Left ventricle myocardium superior (tissue), 1 donor: ENCODE measurements around the gene LMAN1. TPM values are rescaled to one million over a fixed set of nuclear protein-coding genes. Genes with fewer than 3 reads are reported as not detected.

Source experiments
- ATAC-seq: fragments of 200-7000 bp; cut with Tn5 transposase; one replicate; pipeline ENCODE4 v1.9.1; 2020; ENCODE audit warnings: mild to moderate bottlenecking, moderate library complexity
- DNase-seq: peaks from one replicate; pipeline ENCODE4 v3.0.0-alpha.2; 2020
- intact Hi-C: fragments of 100-400 bp; cut with micrococcal nuclease; formaldehyde crosslinking; loops from one replicate; pipeline ENCODE4 v1.11.0; 2022
- total RNA-seq: library from RNA; stranded (reverse); fragmentation: NEBNext Ultra II Directional; extraction: Animal tissue kit (Norgen Biotek cat#: 25700); gene quantifications from one replicate; pipeline ENCODE4 v1.2.1, GENCODE V29; 2021
- donor health status: DM: no; HTN: yes; CAD: no; lungs with severe emphysema.

LMAN1 gene
- total RNA-seq, 1 donor from 2014 or later = 53.6 TPM

GRCh38 chr18:59308938-59309260 is 50.2 kb downstream of the LMAN1 start:
- intact Hi-C loops = loop anchor here (5.0 kb wide), 1 partner anchor 93 kb away; no protein-coding TSS in a partner anchor
- DNase-seq (no peak), ATAC-seq (peak; percentile 68)

GRCh38 chr18:59308248-59308937 is 50.7 kb downstream of the LMAN1 start:
- intact Hi-C loops = loop anchor here (5.0 kb wide), 1 partner anchor 94 kb away; no protein-coding TSS in a partner anchor
- DNase-seq (peak; percentile 91), ATAC-seq (peak; percentile 100)

GRCh38 chr18:59306640-59307039 is 52.4 kb downstream of the LMAN1 start:
- ATAC-seq = no peak
- intact Hi-C loops = loop anchor here (5.0 kb wide), 1 partner anchor 96 kb away; no protein-coding TSS in a partner anchor
- DNase-seq = no peak

- ATAC-seq = no peak
- intact Hi-C loops = loop anchor here (5.0 kb wide), 1 partner anchor 97 kb away; no protein-coding TSS in a partner anchor
Observed at GRCh38 chr18:59305295-59305694, 53.8 kb downstream of the LMAN1 start.

GRCh38 chr18:59303656-59304195 is 55.3 kb downstream of the LMAN1 start:
- DNase-seq = no peak
- intact Hi-C loops = no loop called here
- ATAC-seq = no peak

More at GRCh38 chr18:59305295-59305694, 53.8 kb downstream of the LMAN1 start:
- DNase-seq = no peak

GRCh38 chr18:59303006-59303405 is 56.1 kb downstream of the LMAN1 start:
- intact Hi-C loops = no loop called here
- no peak for DNase-seq
- ATAC-seq = no peak

GRCh38 chr18:59301929-59302328 is 57.1 kb downstream of the LMAN1 start:
- ATAC-seq = no peak
- DNase-seq = no peak
- intact Hi-C loops = no loop called here

GRCh38 chr18:59300676-59301285 is 58.3 kb downstream of the LMAN1 start:
- DNase-seq = no peak
- ATAC-seq = no peak
- intact Hi-C loops = no loop called here

- ATAC-seq = no peak
- intact Hi-C loops = no loop called here
- no peak for DNase-seq
Observed at GRCh38 chr18:59298871-59299270, 60.2 kb downstream of the LMAN1 start.

GRCh38 chr18:59293317-59293716 is 65.7 kb downstream of the LMAN1 start:
- intact Hi-C loops = no loop called here
- DNase-seq (no peak), ATAC-seq (no peak)

- DNase-seq (no peak), ATAC-seq (no peak)
- intact Hi-C loops = no loop called here
Observed at GRCh38 chr18:59286341-59286740, 72.7 kb downstream of the LMAN1 start.

GRCh38 chr18:59282341-59282740 is 76.7 kb downstream of the LMAN1 start:
- intact Hi-C loops = no loop called here
- DNase-seq = no peak
- ATAC-seq = no peak

GRCh38 chr18:59279722-59280121 is 79.3 kb downstream of the LMAN1 start:
- intact Hi-C loops = no loop called here
- no peak for DNase-seq
- ATAC-seq = no peak

GRCh38 chr18:59279193-59279592 is 79.9 kb downstream of the LMAN1 start:
- DNase-seq = no peak
- intact Hi-C loops = no loop called here
- no peak for ATAC-seq

- DNase-seq = no peak
- intact Hi-C loops = no loop called here
Observed at GRCh38 chr18:59278793-59279192, 80.3 kb downstream of the LMAN1 start.

More at GRCh38 chr18:59278793-59279192, 80.3 kb downstream of the LMAN1 start:
- no peak for ATAC-seq

Other genes starting within 250 kb of the LMAN1 start
- gene SEC11C, start 219.4 kb downstream of the LMAN1 start, total RNA-seq = 23.2 TPM
- gene GRP, start 139.1 kb downstream of the LMAN1 start, total RNA-seq = not detected
- not detected for gene RAX, start 85.8 kb downstream of the LMAN1 start, total RNA-seq
- not detected for gene CPLX4, start 40.6 kb downstream of the LMAN1 start, total RNA-seq